Subcutaneous abdominal adipose tissue (tissue), 5 donors: ENCODE results near the gene MIER2.

ENCODE experiments used
- H3K27ac ChIP-seq: one replicate; pipeline ENCODE4 v1.7.0; 2013; ENCODE audit warnings: low read depth, mild to moderate bottlenecking, inconsistent platforms, low read length, moderate library complexity
- H3K27me3 ChIP-seq, 5 donors: one replicate each; pipeline ENCODE4 v1.7.0; 2013; ENCODE audit warnings: low read length in 5 of 5, inconsistent platforms in 1 of 5; ENCODE audit not compliant: control insufficient read depth in 5 of 5, insufficient read depth in 4 of 5
- H3K36me3 ChIP-seq, 5 donors: one replicate each; pipeline ENCODE4 v1.7.0; 2013; ENCODE audit warnings: low read length in 5 of 5; ENCODE audit not compliant: control insufficient read depth in 5 of 5, insufficient read depth in 5 of 5
- H3K4me1 ChIP-seq, 5 donors: one replicate each; pipeline ENCODE4 v1.7.0; 2013; ENCODE audit warnings: low read length in 5 of 5, mild to moderate bottlenecking in 3 of 5, moderate library complexity in 1 of 5; ENCODE audit not compliant: control insufficient read depth in 5 of 5, insufficient read depth in 5 of 5
- H3K4me3 ChIP-seq, 5 donors: one replicate each; pipeline ENCODE4 v1.7.0; 2013; ENCODE audit warnings: low read length in 5 of 5, low read depth in 1 of 5
- H3K9ac ChIP-seq, 5 donors: one replicate each; pipeline ENCODE4 v1.7.0; 2013; ENCODE audit warnings: low read length in 5 of 5, mild to moderate bottlenecking in 4 of 5, moderate library complexity in 3 of 5
- H3K9me3 ChIP-seq, 5 donors: one replicate each; pipeline ENCODE4 v1.7.0; 2013; ENCODE audit warnings: low read length in 5 of 5; ENCODE audit not compliant: control insufficient read depth in 5 of 5
- donor health status: healthy.
- donor health status: healthy.
- donor health status: healthy.
- donor health status: healthy.
- donor health status: healthy.

MIER2 gene

DNA sequence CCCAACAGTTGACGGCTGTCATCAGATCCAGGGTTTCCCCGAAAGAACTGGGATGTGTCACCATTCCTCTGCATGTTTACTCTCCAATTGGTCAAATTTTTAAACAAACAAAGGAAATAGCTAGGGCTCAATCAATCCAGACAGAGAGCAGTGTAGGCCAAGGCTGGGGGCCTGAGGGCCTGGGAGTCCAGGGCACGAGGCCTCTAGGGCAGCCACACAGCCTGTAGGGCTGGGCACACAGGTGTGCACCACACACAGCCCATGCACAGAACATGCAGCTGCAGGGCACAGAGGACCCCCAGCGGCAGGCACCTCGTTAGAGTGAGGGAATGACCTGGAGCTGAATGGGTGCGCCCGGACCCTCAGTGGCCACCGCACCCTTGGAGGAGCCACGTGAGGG, 9.5 kb downstream of the MIER2 start:
- Histone ChIP-seq H3K9me3 (peaks cover 0 to 4% (median 0%) of the 10 kb centered on the region in 5 donors), H3K36me3 (peaks cover 2 to 40% (median 29%) of the 10 kb centered on the region in 5 donors), H3K9ac (no peak overlapping the region), H3K4me1 (peaks cover 0 to 18% (median 12%) of the 10 kb centered on the region in 5 donors), H3K27me3 (no peaks in the 10 kb centered on the region), H3K27ac (no peak overlapping the region), H3K4me3 (no peak overlapping the region)

DNA sequence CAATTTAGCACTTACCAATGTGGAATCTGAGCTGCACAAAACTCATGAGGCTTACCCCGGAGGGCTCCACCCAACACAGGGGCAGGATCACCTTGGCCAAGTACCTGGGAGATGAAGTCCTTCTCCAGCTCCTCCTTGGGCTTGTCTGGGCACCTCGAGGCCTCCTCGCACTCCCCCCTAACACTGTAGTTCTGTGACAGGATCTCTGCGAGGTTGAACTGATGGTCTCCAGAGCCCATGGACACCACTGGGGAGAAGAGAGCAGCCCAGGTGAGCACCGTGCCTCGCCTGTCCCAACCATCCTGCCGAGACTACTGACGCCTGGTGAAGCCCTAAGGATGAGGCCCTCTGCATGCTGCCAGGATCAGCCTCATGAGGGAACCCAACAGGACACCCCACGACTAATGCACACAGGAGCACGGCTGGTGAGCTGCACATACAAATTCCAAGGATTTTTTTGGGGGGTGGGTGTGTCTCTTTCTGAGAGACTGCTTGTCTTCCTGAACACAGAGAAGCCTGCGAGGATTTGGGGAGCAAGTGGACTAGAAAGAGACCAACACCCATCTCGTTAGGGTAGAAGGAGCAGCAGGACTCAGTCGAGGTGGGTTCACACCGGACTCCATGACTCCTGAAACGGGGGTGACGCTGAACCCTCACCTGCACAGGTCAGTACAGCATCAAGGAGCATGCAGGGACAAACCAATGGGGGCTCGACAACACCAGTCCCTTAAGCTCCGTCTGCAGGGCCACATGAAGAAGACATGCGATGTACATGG, 10.1 kb downstream of the MIER2 start:
- H3K9me3 ChIP-seq, result peaks cover 0 to 4% (median 0%) of the 10 kb centered on the region in 5 donors
- no peak overlapping the region for H3K4me3 ChIP-seq
- no peak overlapping the region for H3K27ac ChIP-seq
- peaks cover 2 to 45% (median 34%) of the 10 kb centered on the region in 5 donors for H3K36me3 ChIP-seq
- H3K4me1 ChIP-seq, result peaks cover 0 to 17% (median 10%) of the 10 kb centered on the region in 5 donors
- no peaks in the 10 kb centered on the region for H3K27me3 ChIP-seq
- H3K9ac ChIP-seq, result no peak overlapping the region

DNA sequence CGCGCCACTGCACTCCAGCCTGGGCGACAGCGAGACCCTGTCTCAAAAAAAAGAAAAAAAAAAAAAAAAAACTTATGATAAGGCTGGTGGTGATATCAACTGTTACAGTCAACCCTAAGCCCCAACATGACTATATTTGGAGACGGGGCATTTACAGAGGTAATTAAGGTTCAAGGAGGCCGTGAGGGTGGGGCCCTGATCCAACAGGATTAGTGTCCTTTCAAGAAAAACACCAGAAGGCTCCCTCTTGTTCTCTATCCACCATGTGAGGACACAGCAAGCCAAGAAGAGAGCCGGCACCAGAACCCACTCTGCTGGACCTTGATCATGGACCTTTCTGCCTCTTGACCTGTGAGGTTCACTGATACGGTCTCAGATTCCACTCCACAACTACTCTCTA, 14.1 kb downstream of the MIER2 start:
- H3K4me1 ChIP-seq, result peaks cover 0 to 7% (median 4%) of the 10 kb centered on the region in 5 donors

GRCh38 chr19:329876-330275, 14.7 kb downstream of the MIER2 start:
- Histone ChIP-seq H3K9ac (no peak overlapping the region), H3K4me3 (no peak overlapping the region), H3K27me3 (no peaks in the 10 kb centered on the region), H3K36me3 (peaks cover 5 to 78% (median 73%) of the 10 kb centered on the region in 5 donors), H3K9me3 (peaks cover 0 to 15% (median 3%) of the 10 kb centered on the region in 5 donors), H3K27ac (no peak overlapping the region), H3K4me1 (peaks cover 0 to 6% (median 0%) of the 10 kb centered on the region in 5 donors)

More for the DNA sequence above, 14.1 kb downstream of the MIER2 start:
- Histone ChIP-seq H3K27ac (no peak overlapping the region), H3K27me3 (no peaks in the 10 kb centered on the region), H3K9ac (no peak overlapping the region), H3K36me3 (peaks cover 5 to 78% (median 73%) of the 10 kb centered on the region in 5 donors), H3K9me3 (peaks cover 0 to 15% (median 3%) of the 10 kb centered on the region in 5 donors), H3K4me3 (no peak overlapping the region)

DNA sequence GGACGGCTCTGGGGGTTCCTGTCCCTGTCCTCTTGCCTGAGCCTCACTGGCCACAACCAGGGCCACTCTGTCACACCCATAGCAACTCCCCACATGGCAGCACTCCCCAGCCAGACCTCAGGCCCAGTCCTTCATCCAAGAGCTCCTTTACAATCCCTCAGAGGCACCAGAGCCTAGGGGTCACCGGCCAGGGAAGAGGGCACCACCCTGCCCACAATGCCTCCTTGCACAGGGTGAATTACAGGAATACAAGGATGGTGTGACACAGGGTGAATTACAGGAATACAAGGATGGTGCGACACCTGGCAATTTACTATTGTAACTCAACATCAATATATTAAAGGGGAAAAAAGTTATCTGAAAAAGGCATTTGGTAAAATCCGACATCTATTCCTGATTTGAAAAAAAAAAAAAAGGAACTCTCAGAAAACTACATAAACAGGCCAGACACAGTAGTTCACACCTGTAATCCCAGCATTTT, 16.5 kb downstream of the MIER2 start:
- Histone ChIP-seq H3K9ac (no peak overlapping the region), H3K27me3 (no peaks in the 10 kb centered on the region), H3K27ac (no peak overlapping the region), H3K36me3 (peaks cover 5 to 83% (median 67%) of the 10 kb centered on the region in 5 donors), H3K4me1 (peaks cover 0 to 6% (median 0%) of the 10 kb centered on the region in 5 donors), H3K9me3 (peaks cover 0 to 15% (median 3%) of the 10 kb centered on the region in 5 donors), H3K4me3 (no peak overlapping the region)

DNA sequence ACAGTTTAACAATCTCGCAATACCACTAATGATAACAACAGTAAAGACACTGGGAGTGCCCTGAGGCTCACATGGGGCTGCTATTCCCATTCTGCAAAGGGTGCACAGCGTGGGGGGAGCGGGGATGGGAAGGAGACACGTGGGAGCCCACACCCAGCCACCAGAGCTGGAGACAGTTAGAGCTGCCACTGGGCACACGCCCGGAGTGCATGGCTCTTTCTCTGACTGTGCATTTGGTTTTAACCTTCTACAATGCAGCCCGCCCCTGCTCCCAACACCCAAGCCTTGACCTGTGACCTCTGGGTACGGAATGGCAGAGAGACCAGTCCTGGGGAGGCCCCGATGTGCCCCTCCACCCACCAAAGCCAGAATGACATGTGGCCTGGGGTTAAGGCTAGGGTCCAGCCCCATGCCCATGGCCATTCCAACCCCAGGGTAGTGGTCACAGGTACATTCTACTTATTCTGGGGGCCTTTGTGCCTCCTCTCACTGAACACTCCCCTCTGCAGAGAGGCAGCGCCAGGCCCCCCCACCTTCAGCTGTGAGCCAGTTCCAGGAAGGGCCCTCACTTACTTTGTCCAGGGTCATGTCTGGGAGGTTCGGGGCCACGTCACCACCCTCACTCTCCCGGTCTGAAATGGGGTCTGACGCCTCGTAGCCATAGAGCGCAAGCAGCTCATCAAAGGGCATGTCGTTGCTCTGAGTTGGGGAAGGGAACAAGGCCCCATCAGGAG, 17.1 kb downstream of the MIER2 start:
- H3K27me3 ChIP-seq, result no peaks in the 10 kb centered on the region
- H3K9ac ChIP-seq, result no peak overlapping the region
- no peak overlapping the region for H3K4me3 ChIP-seq
- H3K27ac ChIP-seq, result no peak overlapping the region
- H3K4me1 ChIP-seq, result peaks cover 0 to 6% (median 0%) of the 10 kb centered on the region in 5 donors
- peaks cover 5 to 89% (median 72%) of the 10 kb centered on the region in 5 donors for H3K36me3 ChIP-seq
- peaks cover 0 to 15% (median 3%) of the 10 kb centered on the region in 5 donors for H3K9me3 ChIP-seq

- Histone ChIP-seq H3K36me3 (peaks cover 8 to 94% (median 74%) of the 10 kb centered on the region in 5 donors), H3K4me3 (no peak overlapping the region), H3K27ac (no peak overlapping the region), H3K9me3 (peaks cover 0 to 15% (median 3%) of the 10 kb centered on the region in 5 donors), H3K9ac (no peak overlapping the region), H3K4me1 (peaks cover 0 to 6% (median 0%) of the 10 kb centered on the region in 5 donors), H3K27me3 (no peaks in the 10 kb centered on the region)
Observed at GRCh38 chr19:326871-327270, 17.7 kb downstream of the MIER2 start.

- peaks cover 0 to 6% (median 0%) of the 10 kb centered on the region in 5 donors for H3K4me1 ChIP-seq
- H3K36me3 ChIP-seq, result peaks cover 8 to 91% (median 75%) of the 10 kb centered on the region in 5 donors
- H3K27me3 ChIP-seq, result no peaks in the 10 kb centered on the region
- H3K27ac ChIP-seq, result no peak overlapping the region
- peaks cover 0 to 15% (median 3%) of the 10 kb centered on the region in 5 donors for H3K9me3 ChIP-seq
- no peak overlapping the region for H3K4me3 ChIP-seq
- H3K9ac ChIP-seq, result peak overlapping the region in 1 of 5 donors; percentile 30
Observed at GRCh38 chr19:325937-326565, 18.5 kb downstream of the MIER2 start.

- Histone ChIP-seq H3K4me1 (peaks cover 0 to 6% (median 0%) of the 10 kb centered on the region in 5 donors), H3K27me3 (no peaks in the 10 kb centered on the region), H3K4me3 (no peak overlapping the region), H3K27ac (no peak overlapping the region), H3K9me3 (peaks cover 0 to 11% (median 0%) of the 10 kb centered on the region in 5 donors), H3K9ac (peak overlapping the region in 1 of 5 donors; percentile 30), H3K36me3 (peaks cover 6 to 91% (median 73%) of the 10 kb centered on the region in 5 donors)
Observed at GRCh38 chr19:325173-325936, 19.2 kb downstream of the MIER2 start.
